AG04449 (cell line): Measurements from ENCODE around the gene WIPF3.

ENCODE experiments used
- CTCF ChIA-PET: fragments of 350-600 bp; formaldehyde crosslinking; extraction: SDS; loops from one replicate; lab custom pipeline; 2021; ENCODE audit warnings: antibody characterized with exemption; lab: Yijun Ruan, JAX
- POLR2A ChIA-PET: fragments of 400-600, 350-600 bp; formaldehyde crosslinking; extraction: SDS; loops from one replicate; lab custom pipeline; 2020; ENCODE audit warnings: antibody characterized with exemption, inconsistent platforms; lab: Yijun Ruan, JAX
- DNase-seq: peaks from one replicate; pipeline ENCODE4 v3.0.0-alpha.2; 2010; ENCODE audit warnings: low read depth, low spot score
- H3K4me3 ChIP-seq: 2 replicates; pipeline ENCODE4 v1.5.1; 2011; ENCODE audit warnings: low read depth, mild to moderate bottlenecking, control low read depth, low read length
- TF ChIP-seq, protein P1 (sequence below): IDR thresholded peaks from one replicate; pipeline ENCODE4 v1.5.1; 2011; ENCODE audit warnings: mild to moderate bottlenecking, moderate library complexity, low read length, control low read depth, inconsistent platforms; ENCODE audit not compliant: insufficient read depth; ENCODE audit errors: missing control alignments

WIPF3 gene

GRCh38 chr7:29826904-29827303 is 20.6 kb downstream of the WIPF3 start:
- ChIA-PET CTCF (no interaction called here), POLR2A (no interaction called here)
- DNase-seq = no peak
- TF ChIP-seq, protein P1, sequence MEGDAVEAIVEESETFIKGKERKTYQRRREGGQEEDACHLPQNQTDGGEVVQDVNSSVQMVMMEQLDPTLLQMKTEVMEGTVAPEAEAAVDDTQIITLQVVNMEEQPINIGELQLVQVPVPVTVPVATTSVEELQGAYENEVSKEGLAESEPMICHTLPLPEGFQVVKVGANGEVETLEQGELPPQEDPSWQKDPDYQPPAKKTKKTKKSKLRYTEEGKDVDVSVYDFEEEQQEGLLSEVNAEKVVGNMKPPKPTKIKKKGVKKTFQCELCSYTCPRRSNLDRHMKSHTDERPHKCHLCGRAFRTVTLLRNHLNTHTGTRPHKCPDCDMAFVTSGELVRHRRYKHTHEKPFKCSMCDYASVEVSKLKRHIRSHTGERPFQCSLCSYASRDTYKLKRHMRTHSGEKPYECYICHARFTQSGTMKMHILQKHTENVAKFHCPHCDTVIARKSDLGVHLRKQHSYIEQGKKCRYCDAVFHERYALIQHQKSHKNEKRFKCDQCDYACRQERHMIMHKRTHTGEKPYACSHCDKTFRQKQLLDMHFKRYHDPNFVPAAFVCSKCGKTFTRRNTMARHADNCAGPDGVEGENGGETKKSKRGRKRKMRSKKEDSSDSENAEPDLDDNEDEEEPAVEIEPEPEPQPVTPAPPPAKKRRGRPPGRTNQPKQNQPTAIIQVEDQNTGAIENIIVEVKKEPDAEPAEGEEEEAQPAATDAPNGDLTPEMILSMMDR = no peak
- H3K4me3 ChIP-seq = no peak overlapping the region

DNA sequence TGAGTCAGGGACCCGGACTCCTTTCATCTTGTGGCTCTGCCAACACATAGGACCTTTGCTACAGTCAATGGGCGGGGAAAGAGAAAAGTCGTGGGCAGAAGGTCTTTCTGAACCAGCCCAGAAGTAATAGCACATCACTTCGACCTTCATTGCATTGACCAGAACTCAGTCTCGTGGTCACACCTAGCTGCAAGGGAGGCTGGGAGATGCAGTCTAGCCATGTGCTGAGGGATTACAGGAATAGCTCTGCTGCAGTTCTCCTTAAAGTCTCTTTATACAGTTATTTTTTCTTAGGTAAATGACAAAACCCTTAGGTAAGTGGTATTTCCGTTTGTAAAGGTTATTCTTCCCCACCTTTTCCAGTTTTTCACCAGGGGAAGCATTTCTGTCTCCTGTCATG is 25.4 kb downstream of the WIPF3 start:
- TF ChIP-seq, protein P1 = no peak
- H3K4me3 ChIP-seq = no peak overlapping the region
- ChIA-PET CTCF (no interaction called here), POLR2A (no interaction called here)
- no peak for DNase-seq

DNA sequence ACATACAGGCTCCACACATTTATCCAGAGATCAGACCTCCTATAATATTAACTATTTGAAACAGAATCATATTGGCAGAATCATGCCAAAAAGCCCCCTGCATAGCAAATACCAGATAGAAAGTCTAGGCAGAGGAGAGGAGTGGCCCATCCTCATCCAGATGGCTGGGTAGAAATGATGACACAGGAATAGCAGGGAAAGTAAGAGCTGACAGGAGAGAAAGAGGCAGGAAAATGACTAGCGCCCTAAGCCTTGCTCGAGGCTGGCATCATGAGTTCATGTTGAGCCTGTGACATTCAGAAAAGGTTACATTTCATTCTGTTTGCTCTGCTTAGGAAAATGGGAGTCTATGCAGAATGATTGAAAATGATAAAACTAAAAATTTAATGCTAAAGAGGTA is 27.6 kb downstream of the WIPF3 start:
- TF ChIP-seq, protein P1 = no peak
- no peak for DNase-seq
- no peak overlapping the region for H3K4me3 ChIP-seq
- POLR2A ChIA-PET = no interaction called here
- CTCF ChIA-PET = no interaction called here

- POLR2A ChIA-PET = no interaction called here
- no peak for DNase-seq
- CTCF ChIA-PET = no interaction called here
Observed at GRCh38 chr7:29835718-29836117, 29.4 kb downstream of the WIPF3 start.

GRCh38 chr7:29839302-29839701 is 33.0 kb downstream of the WIPF3 start:
- TF ChIP-seq, protein P1 = no peak
- POLR2A ChIA-PET = no interaction called here
- CTCF ChIA-PET = no interaction called here
- DNase-seq = peak; percentile 21
- H3K4me3 ChIP-seq = no peak overlapping the region

More at GRCh38 chr7:29835718-29836117, 29.4 kb downstream of the WIPF3 start:
- H3K4me3 ChIP-seq = no peak overlapping the region
- TF ChIP-seq, protein P1 = no peak

DNA sequence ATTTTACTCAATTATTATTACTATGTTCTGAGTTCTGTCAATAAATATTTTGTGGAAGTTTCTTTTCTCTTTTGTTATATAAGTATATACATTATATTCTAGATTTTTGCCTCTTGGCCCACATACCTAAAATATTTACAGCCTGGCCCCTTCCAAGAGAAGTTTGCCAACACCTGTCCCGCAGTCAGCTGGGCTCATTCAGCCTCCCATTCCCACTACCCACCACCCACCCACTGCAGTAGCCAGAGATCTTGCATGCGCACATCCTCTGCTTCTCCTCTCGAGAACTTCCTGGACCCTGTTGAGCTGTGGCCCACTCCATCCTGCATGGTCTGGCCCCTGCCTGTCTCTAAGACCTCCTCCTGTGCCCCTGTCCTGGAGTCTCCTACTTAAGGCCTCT is 33.6 kb downstream of the WIPF3 start:
- CTCF ChIA-PET = no interaction called here
- POLR2A ChIA-PET = no interaction called here
- H3K4me3 ChIP-seq = no peak overlapping the region
- no peak for DNase-seq
- TF ChIP-seq, protein P1 = no peak
